Prostate gland (tissue), 2 donors: ENCODE data around the gene EPB41L2.
A peak's percentile ranks its signal among the peaks of the same experiment; 100 is the strongest.

Experiments used
- POLR2A ChIP-seq: fragments of 450-650 bp; IDR thresholded peaks from one replicate; pipeline ENCODE4 v1.6.1; 2016; ENCODE audit warnings: antibody characterized with exemption, mild to moderate bottlenecking
- TF ChIP-seq, protein P1 (sequence below), 4 experiments: fragments of 200-600 bp in 2 of 4; fragments of 450-650 bp in 2 of 4; sonication (generic) in 2 of 4; IDR thresholded peaks; 1 replicate in 3 of 4; 2 replicates in 1 of 4; pipeline ENCODE4 v1.5.1; 2016 to 2019; ENCODE audit warnings: antibody characterized with exemption in 4 of 4, mild to moderate bottlenecking in 2 of 4, moderate library complexity in 2 of 4

DNA sequence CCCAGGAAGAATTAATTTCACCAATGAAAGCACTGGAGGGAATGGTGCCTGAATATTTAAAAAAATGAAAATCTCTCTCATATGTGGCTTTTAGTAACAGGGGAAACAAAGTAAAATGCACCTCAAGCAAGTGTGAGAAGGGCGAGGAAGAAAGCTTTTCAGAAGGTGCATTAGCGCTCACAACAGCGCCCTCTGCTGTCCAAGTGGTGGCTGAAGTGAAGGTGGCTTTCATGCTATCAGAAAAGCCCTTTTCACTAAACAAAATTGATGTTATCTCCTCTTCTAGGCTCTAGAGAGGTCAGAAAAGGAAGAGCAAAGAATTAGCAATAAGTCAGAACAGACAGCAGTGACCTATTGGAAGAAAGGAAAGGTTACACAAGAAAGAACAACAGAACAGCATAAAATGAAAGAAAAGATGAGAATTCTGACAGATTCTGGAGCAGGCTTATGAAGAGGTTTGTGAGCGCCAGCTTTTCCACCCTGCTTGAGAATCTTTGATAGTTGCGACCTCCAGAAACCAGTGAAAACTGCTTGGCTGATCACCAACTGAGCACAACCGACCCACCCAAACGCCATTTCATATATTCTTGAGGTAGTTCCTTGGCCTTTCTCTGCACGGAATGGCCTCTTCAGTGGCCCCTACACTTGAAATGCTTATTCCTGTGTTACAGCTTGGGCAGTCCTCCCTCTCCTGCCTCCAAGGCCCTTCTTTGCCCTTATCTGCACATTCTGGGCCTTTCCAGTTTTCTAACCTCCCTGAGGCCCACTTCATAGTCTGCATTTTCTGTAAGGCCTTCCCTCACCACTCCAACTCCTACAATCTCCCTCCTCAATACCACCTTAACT is 190.6 kb downstream of the EPB41L2 start:
- TF ChIP-seq, protein P1, sequence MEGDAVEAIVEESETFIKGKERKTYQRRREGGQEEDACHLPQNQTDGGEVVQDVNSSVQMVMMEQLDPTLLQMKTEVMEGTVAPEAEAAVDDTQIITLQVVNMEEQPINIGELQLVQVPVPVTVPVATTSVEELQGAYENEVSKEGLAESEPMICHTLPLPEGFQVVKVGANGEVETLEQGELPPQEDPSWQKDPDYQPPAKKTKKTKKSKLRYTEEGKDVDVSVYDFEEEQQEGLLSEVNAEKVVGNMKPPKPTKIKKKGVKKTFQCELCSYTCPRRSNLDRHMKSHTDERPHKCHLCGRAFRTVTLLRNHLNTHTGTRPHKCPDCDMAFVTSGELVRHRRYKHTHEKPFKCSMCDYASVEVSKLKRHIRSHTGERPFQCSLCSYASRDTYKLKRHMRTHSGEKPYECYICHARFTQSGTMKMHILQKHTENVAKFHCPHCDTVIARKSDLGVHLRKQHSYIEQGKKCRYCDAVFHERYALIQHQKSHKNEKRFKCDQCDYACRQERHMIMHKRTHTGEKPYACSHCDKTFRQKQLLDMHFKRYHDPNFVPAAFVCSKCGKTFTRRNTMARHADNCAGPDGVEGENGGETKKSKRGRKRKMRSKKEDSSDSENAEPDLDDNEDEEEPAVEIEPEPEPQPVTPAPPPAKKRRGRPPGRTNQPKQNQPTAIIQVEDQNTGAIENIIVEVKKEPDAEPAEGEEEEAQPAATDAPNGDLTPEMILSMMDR (IDR thresholded peaks at IDR 0.05): peak; percentile 37 to 64 (median 44)
- TF ChIP-seq POLR2A: no peak
